RPMI8226 (cell line): ENCODE measurements around the gene RAB17.

Source experiments
- DNase-seq: peaks from one replicate; pipeline ENCODE4 v3.0.0-alpha.2; 2015

RAB17 gene, protein sequence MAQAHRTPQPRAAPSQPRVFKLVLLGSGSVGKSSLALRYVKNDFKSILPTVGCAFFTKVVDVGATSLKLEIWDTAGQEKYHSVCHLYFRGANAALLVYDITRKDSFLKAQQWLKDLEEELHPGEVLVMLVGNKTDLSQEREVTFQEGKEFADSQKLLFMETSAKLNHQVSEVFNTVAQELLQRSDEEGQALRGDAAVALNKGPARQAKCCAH

DNA sequence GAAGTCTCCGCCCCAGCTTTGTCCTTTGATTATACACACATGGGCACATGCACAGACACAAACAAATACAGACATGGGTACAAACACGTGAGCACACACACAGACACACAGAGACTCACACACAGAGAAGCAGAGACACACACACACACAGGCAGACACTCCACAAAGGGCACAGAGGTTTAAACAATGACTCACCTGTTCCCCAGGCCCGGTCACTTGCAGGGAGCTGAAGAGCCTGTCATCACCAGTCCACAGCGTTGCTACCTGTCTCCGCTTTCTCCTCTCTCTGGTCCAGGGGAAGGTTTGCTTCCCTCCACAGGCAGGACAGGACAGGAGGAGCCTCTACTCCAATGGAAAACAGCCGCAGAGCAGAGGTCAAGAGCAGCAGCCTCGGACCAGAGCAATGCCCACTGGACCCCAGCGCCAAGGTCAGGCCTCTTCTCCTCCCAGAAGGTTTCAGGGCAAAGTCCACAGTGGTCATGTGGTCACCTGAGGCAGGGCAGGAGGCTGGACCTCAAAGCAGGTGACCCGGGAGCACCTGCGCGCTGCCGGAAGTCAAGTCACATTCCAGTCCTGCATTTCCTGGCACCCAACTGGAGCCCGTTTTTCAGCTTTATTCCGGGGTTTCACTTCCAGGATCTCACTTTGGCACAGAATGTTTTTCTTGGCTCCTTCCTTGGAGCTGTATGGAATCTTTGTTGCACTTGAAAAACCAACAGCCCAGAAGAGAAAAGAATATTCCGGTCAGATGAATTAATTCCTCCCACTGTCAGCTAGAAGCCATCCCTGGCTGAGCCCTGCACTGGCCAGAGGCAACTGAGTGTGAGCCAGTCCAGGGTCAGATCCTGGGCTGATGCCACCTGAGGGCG is at the start of gene RAB17:
Gene RAB17 (minus strand): TSS at position 463 of the 869 bp plus-strand sequence. CDS start 4,580 bp downstream, outside the sequence.
- DNase-seq: peak; percentile 27

DNA sequence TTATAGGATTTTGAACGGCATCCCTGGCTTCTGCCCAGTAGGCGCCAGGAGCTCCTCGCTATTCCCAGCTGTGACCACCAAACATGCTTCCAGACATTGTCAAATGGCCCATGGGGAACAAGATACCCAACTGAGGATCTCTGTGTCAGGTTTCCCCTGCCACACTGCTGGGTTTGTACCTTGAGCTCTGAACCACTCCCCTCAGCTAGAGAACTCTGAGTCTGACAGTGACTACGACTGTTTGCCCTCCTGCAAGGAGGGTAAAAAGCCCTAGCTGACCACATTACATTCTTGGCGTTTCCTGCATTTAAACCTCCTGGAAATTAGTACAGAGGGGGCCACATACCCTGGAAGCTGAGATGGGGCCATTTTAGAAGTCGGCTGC is 49.3 kb upstream of the RAB17 start:
- DNase-seq: no peak

DNA sequence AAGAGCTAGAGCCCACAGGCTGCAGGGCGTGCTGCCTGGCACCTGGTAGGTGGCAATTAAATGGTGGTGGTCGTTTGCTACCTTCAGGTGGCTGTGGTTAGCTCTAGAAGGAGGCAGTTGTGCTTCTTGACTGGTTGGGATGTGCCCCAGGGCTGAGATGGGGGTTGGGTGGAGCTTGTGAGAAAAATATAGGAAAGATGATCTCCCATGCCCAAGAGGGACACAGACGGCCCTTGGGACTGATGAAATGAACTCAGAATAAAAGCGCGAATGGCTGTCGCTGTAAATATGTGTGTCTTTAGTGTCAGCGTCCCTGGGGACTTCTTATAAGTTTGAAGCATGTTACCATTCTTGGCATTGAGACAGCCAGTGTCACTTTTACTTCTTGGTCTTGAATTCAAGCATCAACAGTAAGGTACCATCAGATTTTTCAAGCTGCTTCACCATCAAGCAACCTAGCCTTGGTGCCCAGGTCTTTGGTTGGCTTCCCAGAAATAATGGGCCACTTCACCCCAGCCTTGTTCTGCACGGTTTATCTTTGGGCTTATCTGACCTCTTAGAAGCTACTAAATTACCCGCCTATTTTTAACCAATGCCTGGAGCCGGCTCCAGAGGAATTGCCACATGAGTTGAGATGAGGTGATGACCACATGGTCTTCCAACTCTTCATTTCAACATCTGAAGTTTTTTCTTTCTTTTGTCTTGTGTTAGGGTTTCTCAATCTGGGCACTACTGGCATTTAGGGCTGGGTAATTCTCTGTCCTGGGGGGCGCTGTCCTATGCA is 48.7 kb upstream of the RAB17 start:
- DNase-seq: no peak

DNA sequence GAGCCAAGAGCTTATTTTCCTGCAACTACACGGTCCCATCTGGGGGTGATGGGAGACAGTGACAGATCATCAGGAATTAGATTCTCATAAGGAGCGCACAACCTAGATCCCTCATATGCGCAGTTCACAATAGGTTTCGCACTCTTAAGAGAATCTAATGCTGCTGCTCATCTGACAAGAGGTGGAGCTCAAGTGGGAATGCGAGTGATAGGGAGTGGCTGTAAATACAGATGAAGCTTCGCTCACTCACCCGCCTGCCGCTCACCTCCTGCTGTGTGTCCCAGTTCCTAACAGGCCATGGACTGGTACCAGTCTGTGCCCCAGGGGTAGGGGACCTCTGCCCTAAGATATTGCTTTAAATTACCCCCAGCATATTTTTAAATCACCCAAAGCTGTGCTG is 47.6 kb upstream of the RAB17 start:
- DNase-seq: no peak

DNA sequence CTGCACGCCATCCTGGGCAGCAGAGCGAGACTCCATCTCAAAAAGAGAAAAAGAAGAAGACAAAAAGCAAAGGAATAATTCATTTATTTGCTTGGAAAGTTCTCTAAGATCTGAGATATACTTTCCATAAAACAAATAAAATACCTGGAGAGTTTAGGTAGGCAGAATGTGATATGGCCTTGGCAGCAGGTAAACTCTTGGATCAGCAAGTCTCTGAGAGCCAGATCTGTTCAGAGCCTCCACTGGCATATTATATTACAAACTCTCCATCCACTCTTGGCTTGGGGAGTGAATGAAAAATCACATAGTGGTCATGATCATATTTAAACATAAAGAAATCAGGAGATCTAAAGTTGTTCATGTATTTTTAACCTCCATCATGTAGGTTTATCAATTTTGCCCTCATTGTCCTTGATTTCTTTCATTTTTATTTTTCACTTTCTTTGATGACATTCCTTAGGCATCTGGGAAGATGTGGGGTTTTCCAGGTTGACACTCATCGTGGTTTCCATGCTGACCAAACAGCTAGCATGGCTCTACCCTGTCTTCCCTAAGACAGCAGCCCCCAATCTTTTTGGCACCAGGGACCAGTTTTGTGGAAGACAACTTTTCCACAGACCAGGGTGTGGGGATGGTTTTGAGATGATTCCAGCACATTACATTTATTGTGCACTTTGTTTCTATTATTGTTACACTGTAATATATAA is 47.0 kb upstream of the RAB17 start:
- no peak for DNase-seq

DNA sequence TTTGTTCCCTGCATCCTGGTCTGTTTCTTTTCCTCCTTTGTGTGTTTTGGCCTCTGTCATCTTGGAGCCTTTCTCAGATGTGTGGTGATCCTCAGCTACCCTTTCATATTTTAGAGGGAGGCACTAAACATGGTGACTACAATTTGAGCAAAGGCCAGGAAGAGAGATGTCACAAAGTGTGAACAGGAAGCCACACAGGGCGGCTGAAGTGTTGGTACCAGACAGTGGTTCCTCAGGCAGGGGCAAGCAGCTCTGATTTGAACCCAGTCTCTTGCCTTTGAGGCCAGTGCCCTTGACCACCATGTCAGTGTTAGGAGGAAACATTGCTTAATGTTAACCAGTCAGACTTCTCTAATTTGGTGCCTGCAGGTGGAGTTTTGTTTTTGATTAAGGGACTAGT is 46.0 kb upstream of the RAB17 start:
- DNase-seq: no peak

DNA sequence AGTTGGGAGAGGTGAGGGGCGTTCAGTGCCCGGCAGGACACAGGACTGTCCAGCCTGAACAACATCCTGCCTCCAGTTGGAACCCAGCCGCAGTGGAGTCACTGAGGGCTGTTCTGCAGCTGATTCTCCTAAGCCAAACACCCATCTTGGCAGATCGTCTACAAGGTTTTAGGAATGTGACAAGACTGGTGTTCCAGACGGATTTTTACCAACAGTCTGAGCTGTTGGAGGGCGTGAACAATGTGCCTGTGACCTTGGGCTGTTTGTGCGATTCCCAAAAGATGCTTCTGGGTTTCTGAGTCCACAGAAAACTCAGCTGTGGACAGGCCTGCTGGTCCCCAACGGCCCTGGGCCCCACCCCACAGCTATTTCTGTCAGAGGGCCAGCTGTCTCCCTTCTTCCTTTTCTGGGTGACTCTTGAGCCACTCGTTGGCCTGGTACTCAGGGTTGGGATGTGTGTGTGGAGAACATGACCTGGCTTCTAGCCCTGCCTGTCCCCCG is 42.6 kb upstream of the RAB17 start:
- no peak for DNase-seq

DNA sequence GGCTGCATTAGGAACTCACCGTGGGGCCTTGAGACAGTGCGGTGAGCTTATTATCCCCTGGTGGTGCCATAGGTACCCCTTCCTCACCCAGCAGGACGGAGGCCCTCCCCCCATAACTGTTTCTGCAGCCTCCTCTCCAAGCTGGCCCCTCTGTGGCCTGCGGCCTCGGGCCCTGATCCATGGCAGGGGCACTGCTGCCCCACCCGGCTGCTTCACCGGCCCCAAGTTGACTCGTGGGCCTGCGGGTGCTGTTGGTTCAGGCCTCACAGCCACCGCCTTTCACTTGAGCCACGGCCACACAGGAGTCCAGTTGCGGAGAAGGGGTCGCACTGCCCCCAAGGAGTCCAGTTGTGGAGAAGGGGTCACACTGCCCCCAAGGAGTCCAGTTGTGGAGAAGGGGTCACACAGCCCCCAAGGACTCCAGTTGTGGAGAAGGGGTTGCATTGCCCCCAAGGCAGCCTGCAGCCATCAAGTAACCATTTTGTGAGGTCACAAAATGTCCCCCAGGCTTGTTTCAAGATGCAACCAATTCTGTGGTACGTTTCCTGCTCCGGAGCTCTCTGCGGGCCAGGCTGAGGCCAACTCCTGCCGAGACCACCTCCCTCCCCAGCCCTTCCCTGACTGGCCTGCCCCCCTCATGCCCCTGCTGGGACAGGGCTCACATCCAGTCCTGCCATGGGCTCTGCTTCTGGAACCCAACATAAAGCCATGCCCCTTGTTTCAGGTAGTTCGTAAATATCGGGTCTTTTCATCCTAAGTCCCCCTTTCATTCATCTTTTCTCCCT is 41.5 kb upstream of the RAB17 start:
- DNase-seq: no peak

DNA sequence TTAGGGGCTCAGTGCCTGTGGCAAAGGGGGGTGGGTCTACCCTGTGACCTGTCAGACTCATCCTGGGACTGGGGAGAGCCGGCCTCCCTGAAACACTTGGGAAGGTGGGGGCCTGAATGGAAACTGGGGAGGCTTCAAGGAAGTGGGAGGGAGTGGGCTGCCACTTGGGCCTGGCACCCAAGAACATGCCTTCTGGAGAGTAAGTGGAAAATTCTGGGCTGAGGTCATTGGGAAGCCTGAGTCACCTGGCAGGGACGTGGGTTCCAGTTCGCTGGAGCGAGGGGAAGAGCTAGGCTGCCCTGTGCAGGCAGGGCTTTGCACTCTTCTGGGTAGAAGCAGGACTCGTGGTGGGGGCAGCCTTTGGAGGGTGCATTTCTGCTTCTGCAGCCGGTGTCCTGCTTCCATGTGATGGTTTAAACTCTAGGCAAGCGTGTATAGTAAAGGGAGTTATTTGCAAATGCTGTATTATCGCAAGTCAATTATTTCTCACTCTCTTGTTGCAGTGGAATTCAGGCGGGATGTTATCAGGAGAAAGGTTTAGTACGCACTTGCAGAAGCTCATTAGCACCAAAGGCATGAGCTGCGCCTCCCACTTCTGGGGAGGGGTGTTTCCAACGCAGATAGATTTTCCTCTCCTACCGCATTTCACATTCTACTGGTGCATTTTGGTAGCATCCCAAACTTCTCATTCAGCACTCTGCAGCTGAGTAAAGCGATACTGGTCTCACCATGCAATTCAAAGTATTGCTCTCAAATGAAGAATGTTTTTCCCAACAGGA is 40.7 kb upstream of the RAB17 start:
- no peak for DNase-seq

DNA sequence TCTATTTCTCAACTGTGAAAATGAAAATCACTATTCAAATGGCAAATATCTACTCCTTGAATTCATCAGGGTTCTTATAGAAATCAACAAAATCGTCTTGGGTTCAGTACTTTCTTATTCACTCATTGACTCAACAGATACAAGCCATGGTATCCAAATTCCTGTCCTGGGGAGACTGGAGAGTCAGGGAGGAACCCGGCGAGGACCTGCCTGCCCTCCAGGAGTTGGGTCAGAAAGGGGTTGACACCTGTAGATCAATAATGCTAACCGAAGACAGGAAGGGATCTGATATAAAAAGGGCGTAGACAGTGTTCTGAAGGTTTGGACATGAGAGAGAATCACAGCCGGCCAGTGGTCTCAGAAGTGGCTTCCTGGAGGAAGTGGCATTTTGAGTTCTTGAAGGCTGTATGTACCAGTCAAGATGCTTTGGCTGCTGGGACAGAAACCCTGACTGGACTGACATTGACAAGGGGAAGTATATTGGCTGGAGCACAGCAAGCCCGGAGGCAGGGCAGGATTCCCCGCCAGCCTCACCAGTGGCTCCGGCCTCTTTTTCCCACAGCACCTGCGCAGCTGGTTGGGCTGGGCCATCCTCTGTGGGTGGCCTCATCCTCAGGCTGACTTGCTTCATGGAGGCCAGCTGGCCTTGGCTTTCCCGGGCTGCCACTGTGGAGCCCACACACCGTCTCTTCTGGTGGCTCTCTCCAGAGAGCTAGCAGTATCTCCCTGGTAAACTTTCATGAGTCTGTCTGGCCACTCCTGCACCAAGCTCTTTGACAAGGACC is 39.9 kb upstream of the RAB17 start:
- DNase-seq: no peak

DNA sequence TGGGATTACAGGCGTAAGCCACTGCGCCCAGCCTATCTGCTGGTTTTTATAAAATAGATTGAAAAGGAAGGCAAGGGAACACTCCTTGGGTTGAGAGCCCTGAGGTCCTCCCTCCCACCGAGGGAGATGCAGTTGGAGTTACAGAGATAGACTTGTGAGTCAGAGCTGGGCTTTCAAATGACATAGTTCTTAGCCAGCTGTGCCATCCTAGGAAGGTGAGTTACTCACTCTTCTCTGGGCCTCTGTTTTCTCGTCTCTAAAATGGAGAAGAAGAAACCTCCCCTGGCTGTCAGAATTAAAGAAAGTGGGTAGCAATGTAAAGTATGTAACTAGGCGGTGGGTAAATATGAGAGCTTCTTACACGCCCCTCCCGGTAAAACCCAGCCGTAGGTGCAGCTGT is 39.2 kb upstream of the RAB17 start:
- DNase-seq: no peak

DNA sequence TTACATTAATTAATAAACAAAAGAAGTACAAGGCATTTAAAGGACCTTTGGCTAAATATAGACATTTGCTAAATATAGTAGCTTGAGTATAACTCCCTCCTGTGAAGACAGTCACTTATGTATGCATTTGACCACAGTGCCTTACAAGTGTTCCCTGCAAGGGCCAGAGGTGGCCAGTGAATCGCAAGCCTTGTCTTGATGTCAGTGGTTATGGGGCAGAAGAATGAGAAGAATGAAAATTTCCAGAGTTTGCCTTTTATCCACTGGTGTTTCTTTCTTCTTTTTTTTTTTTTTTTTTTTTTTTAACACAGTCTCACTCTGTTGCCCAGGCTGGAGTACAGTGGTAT is 38.6 kb upstream of the RAB17 start:
- DNase-seq: no peak

DNA sequence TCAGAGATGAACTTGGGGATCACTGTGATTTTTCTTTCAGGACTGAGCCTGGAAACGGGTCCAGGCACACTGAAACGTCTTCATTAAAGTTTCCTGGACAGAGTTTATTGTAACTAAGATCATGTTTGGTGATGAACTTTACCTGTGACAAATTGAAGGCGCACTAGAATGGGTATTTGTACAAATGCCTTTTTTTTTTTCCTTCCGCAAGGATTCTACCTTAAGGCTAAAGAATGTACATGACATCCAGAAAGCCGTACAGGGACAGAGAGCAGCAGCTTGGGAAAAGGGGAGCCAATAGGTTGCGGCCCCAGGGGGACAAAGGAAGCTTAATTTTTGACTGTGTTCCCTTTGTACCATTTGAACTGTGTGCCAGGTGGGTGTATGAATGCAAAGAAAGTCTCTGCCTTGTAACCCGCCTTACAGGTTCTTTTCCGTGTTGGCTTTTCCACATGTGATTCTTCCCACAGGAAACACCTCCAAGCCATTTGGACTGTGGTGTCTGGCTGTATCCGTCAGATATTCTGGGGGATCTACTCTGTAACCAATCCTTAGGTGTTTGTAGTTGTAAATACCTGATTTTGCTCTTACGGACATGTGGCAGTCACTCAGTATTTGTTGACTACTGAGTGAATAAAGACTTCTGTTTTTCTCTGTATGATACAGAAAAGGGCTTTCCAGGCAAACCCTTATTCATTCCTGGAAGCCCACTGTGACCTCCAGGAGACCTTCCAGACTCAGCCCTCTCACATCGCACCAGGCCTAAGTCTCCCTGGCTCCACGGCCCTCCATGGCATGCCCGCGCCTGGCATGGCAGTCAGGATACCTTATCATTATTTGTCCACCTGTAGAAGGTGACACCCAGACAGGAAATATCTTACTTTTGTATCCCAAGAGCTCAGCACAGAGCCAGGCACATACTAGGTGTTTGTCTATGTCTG is 38.0 kb upstream of the RAB17 start:
- DNase-seq: no peak

DNA sequence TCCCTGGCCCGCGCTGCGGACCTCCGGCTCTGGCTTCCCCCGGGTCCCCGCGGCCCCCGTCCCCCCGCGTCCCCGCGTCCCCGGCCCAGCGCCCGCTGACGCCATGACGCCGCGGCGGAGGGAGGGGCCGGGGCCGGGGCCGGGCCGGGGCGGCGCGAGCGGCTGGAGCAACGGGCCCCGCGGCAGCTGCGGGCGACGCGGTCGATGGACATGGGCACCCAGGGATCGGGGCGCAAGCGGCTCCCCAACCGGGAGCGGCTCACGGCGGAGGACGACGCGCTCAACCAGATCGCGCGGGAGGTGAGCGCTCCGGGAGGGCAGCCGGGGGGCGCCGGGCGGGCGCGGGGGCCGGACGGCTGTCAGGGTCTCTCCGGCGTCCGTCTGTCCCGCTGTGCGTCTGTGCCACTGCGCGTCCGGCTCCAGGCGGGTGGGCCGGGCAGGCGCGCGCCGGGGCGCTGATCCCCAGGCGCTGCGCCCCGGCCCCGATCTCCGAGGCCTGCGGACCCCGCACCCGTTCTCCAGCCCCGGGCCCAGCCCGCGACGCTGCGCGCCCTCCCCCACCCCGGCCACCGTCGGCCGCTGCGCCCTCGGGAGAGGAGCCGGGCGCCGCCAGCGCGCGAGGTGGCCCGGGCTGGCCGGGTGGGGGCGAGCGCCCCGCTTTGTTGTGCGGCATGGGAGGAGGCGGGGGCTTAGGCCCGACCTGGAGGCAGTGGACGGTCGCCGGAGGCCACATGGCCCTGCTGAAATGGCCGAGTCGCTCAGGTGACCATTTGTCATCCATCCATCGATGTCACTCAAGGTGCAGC is 37.1 kb upstream of the RAB17 start, which contains the start of gene LRRFIP1:
Gene LRRFIP1 (plus strand): TSS at position 147 of the 806 bp plus-strand sequence. CDS start 58 bp downstream, at position 205.
- DNase-seq: peak; percentile 17

DNA sequence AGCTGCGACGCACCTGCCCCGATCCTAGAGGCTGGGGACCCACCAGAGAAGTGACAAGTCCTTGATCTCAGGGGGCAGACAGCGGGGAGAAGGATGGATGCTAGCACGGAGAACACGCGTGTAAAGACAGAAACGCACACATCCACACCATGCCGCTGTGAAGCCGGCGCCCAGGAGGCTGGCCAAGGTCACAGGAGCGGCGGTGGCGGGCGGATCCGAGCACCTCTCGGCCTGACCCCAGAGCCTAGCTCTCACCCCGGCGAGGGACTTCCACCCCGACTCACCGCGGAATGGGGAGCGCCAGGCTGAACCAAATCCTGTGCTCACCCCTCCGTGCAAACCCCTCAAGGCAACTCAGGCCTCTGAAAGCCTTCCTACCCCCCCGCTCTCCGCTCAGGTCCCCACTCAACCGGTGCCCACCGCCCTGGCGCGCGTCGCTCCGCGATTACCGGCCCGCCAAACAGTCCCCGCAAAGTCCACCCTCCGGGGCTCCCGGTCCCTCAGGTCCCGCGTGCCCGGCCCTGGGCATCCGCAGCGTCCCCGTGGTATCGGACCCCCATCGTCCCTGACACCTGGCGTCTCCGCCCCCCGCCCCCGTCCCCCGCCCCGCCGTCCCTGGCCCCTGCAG is 36.4 kb upstream of the RAB17 start:
- peak; percentile 20 for DNase-seq

DNA sequence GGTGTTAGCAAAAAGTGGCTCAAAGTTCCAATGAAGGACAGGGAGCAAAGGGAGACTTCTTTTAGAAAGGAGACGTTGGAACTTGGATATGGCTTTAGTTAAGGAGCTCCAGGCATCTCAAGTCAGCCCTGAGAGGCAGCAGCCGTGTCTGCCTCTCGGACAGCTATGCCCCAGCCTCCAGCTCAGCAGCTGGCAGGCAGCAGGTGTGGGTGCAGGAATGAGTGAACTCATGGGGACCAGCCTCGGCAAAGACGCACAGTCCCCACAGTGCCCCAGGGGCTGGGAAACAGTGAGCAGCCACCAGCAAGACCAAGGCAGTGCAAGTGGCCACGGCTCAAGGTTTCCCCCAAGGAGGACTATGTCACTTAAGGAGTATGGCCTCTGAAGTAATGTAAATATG is 35.2 kb upstream of the RAB17 start:
- DNase-seq: peak; percentile 53

DNA sequence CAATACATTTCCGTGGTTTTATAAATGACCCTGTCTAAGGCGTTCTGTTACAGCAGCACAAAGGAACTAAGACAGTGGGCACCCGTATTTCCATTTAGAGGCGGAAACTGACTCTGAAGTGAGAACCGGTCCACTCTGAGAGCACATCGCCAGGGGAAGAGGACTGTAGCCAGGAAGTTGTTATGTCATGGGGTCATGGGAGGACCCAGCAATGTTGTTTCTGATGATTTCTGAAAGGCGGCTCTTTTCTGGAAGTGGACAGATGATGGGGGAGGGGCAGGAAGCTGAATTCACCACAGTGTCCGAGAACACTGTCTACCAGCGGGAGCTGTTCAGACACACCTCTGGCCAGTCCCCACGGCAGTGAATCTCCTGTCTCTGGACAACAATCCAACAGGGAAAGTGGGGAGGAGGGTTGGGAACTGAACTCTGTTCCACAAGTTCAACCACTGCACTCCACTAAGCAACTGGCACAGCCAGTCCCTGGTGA is 34.7 kb upstream of the RAB17 start:
- DNase-seq: no peak

DNA sequence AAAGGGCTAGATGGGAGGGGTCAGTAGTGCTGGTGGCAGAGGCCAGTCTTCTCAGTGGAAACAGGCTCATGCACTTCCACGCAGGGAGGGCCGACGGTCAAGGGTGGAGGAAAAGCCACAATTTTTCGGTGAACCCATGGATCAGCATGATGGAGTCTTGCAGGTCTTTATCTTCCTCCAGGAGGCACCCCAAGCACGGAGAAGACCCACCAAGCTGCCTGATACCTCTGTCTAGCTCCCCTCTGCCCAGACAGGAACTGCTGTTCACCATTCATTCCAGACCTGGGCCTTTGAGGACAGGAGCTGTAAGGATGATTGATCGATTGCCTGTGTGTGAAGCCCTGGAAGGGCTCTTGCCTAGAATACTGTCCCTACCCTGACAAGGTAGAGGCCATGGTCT is 34.0 kb upstream of the RAB17 start:
- no peak for DNase-seq
